KBM-7 (cell line): ENCODE measurements around the gene SLC29A3.
A peak's percentile ranks its signal among the peaks of the same experiment; 100 is the strongest.
"Not testable (repeated sequence)": the region's sequence is repeated elsewhere in the genome, so short reads cannot be mapped to it uniquely, and the experiment has no call there.

Experiments
- DNase-seq: peaks from one replicate; pipeline ENCODE4 v3.0.0-alpha.2; 2015
- in situ Hi-C: fragments of 300-500 bp; cut with MboI; formaldehyde crosslinking; loops from 2 replicates; pipeline ENCODE4 v1.14.3; 2020; ENCODE audit warnings: low sequenced_read_pairs, low pct_unique_long_range_greater_than_20kb, mixed read lengths

The SLC29A3 gene

GRCh38 chr10:71296086-71296485 lies 23.0 kb upstream of the SLC29A3 start:
- in situ Hi-C loops = no loop called here
- DNase-seq = no peak

- in situ Hi-C loops = not testable (repeated sequence)
Observed at GRCh38 chr10:71296811-71297210, 22.2 kb upstream of the SLC29A3 start.

GRCh38 chr10:71297343-71297742 lies 21.7 kb upstream of the SLC29A3 start:
- in situ Hi-C loops = no loop called here
- no peak for DNase-seq

More at GRCh38 chr10:71296811-71297210, 22.2 kb upstream of the SLC29A3 start:
- DNase-seq = not testable (repeated sequence)

- in situ Hi-C loops = no loop called here
- DNase-seq = peak; percentile 44
Observed at GRCh38 chr10:71299071-71299785, 19.8 kb upstream of the SLC29A3 start.

- no peak for DNase-seq
- in situ Hi-C loops = no loop called here
Observed at GRCh38 chr10:71300555-71301370, 18.3 kb upstream of the SLC29A3 start.

GRCh38 chr10:71301371-71301916 lies 17.6 kb upstream of the SLC29A3 start:
- in situ Hi-C loops = no loop called here

GRCh38 chr10:71302451-71302850 lies 16.6 kb upstream of the SLC29A3 start:
- in situ Hi-C loops = no loop called here
- no peak for DNase-seq

More at GRCh38 chr10:71301371-71301916, 17.6 kb upstream of the SLC29A3 start:
- DNase-seq = no peak

GRCh38 chr10:71302874-71303568 lies 16.0 kb upstream of the SLC29A3 start:
- DNase-seq = peak; percentile 69
- in situ Hi-C loops = no loop called here

GRCh38 chr10:71303569-71303907 lies 15.5 kb upstream of the SLC29A3 start:
- in situ Hi-C loops = no loop called here
- no peak for DNase-seq

- no peak for DNase-seq
- in situ Hi-C loops = no loop called here
Observed at GRCh38 chr10:71304914-71305313, 14.1 kb upstream of the SLC29A3 start.

- in situ Hi-C loops = no loop called here
- no peak for DNase-seq
Observed at GRCh38 chr10:71306979-71307378, 12.1 kb upstream of the SLC29A3 start.

GRCh38 chr10:71307469-71308085 lies 11.5 kb upstream of the SLC29A3 start:
- DNase-seq = no peak
- in situ Hi-C loops = no loop called here

- in situ Hi-C loops = no loop called here
- DNase-seq = no peak
Observed at GRCh38 chr10:71308244-71308643, 10.8 kb upstream of the SLC29A3 start.

- DNase-seq = no peak
Observed at GRCh38 chr10:71308985-71309384, 10.1 kb upstream of the SLC29A3 start.

GRCh38 chr10:71309919-71310318 lies 9.1 kb upstream of the SLC29A3 start:
- peak; percentile 44 for DNase-seq
- in situ Hi-C loops = no loop called here

More at GRCh38 chr10:71308985-71309384, 10.1 kb upstream of the SLC29A3 start:
- in situ Hi-C loops = no loop called here

- in situ Hi-C loops = no loop called here
Observed at GRCh38 chr10:71312220-71312619, 6.8 kb upstream of the SLC29A3 start.

GRCh38 chr10:71312811-71313789 lies 6.0 kb upstream of the SLC29A3 start:
- in situ Hi-C loops = no loop called here
- DNase-seq = no peak

More at GRCh38 chr10:71312220-71312619, 6.8 kb upstream of the SLC29A3 start:
- no peak for DNase-seq
